Measurements from ENCODE around the gene PIGZ. TPM values are rescaled to one million over a fixed set of nuclear protein-coding genes. Genes with fewer than 3 reads are reported as not detected.

The PIGZ gene
- total RNA-seq, 1 donor from 2014 or later: 9.8 TPM

GRCh38 chr3:196962930-196963630, 5.6 kb downstream of the PIGZ start:
- H3K27me3 ChIP-seq: no peaks in the 10 kb centered on the region
- no peaks in the 10 kb centered on the region for H3K36me3 ChIP-seq
- DNase-seq (ENCODE audit: extremely low spot score in 2 of 2): no peak
- no peak for TF ChIP-seq CTCF (IDR thresholded peaks at IDR 0.05)
- TF ChIP-seq POLR2A (IDR thresholded peaks at IDR 0.05): no peak
- no peak for TF ChIP-seq POLR2AphosphoS5 (IDR thresholded peaks at IDR 0.05; ENCODE audit: insufficient read depth in 1 of 2, low read depth in 1 of 2)
- intact Hi-C loops (cut with DNase I): loop anchor here (10.0 kb wide), 1 partner anchor 128 kb away; no protein-coding TSS in a partner anchor
- no peak overlapping the region for H3K27ac ChIP-seq
- no peak overlapping the region for H3K4me3 ChIP-seq
- peaks cover 14% of the 10 kb centered on the region for H3K4me1 ChIP-seq
- no peaks in the 10 kb centered on the region for H3K9me3 ChIP-seq

- Histone ChIP-seq H3K9me3 (no peaks in the 10 kb centered on the region), H3K27ac (no peak overlapping the region), H3K36me3 (no peaks in the 10 kb centered on the region), H3K4me3 (no peak overlapping the region), H3K4me1 (peaks cover 7% of the 10 kb centered on the region), H3K27me3 (no peaks in the 10 kb centered on the region)
- intact Hi-C loops (cut with DNase I): loop anchor here (10.0 kb wide), 1 partner anchor 128 kb away; no protein-coding TSS in a partner anchor
- no peak for TF ChIP-seq POLR2A (IDR thresholded peaks at IDR 0.05)
- no peak for TF ChIP-seq CTCF (IDR thresholded peaks at IDR 0.05)
- no peak for TF ChIP-seq POLR2AphosphoS5 (IDR thresholded peaks at IDR 0.05; ENCODE audit: insufficient read depth in 1 of 2, low read depth in 1 of 2)
- no peak for DNase-seq (ENCODE audit: extremely low spot score in 2 of 2)
Measured at GRCh38 chr3:196962108-196962929, 6.3 kb downstream of the PIGZ start.

- intact Hi-C loops (cut with DNase I): no loop called here
- no peaks in the 10 kb centered on the region for H3K9me3 ChIP-seq
- TF ChIP-seq POLR2AphosphoS5 (IDR thresholded peaks at IDR 0.05; ENCODE audit: insufficient read depth in 1 of 2, low read depth in 1 of 2): no peak
- TF ChIP-seq CTCF (IDR thresholded peaks at IDR 0.05): no peak
- TF ChIP-seq POLR2A (IDR thresholded peaks at IDR 0.05): no peak
- H3K27ac ChIP-seq: no peak overlapping the region
- no peaks in the 10 kb centered on the region for H3K36me3 ChIP-seq
- no peak for DNase-seq (ENCODE audit: extremely low spot score in 2 of 2)
- no peak overlapping the region for H3K4me3 ChIP-seq
- no peaks in the 10 kb centered on the region for H3K27me3 ChIP-seq
- H3K4me1 ChIP-seq: no peaks in the 10 kb centered on the region
Measured at GRCh38 chr3:196954832-196955231, 13.8 kb downstream of the PIGZ start.

- no peak for DNase-seq (ENCODE audit: extremely low spot score in 2 of 2)
- Histone ChIP-seq H3K4me1 (no peaks in the 10 kb centered on the region), H3K9me3 (no peaks in the 10 kb centered on the region), H3K36me3 (no peaks in the 10 kb centered on the region), H3K27ac (no peak overlapping the region), H3K4me3 (no peak overlapping the region), H3K27me3 (no peaks in the 10 kb centered on the region)
- TF ChIP-seq CTCF (IDR thresholded peaks at IDR 0.05) (no peak), POLR2AphosphoS5 (IDR thresholded peaks at IDR 0.05; ENCODE audit: insufficient read depth in 1 of 2, low read depth in 1 of 2) (no peak), POLR2A (IDR thresholded peaks at IDR 0.05) (no peak)
- intact Hi-C loops (cut with DNase I): no loop called here
Measured at GRCh38 chr3:196951371-196951770, 17.3 kb downstream of the PIGZ start.
